Large intestine (tissue), 3 donors: ENCODE data around the gene RAD51D. TPM values are rescaled to one million over a fixed set of nuclear protein-coding genes. Genes with fewer than 3 reads are reported as not detected.

Experiments used
- DNase-seq, 2 donors: peaks; one replicate each; pipeline versions ENCODE4 v3.0.0 to v3.0.0-alpha.2; 2013
- H3K27ac ChIP-seq: one replicate; pipeline ENCODE4 v1.5.1; 2013; ENCODE audit warnings: low read length
- H3K27me3 ChIP-seq: 2 replicates; pipeline ENCODE4 v1.6.1; 2013; ENCODE audit warnings: low read length; ENCODE audit not compliant: control insufficient read depth, insufficient read depth
- H3K36me3 ChIP-seq: 2 replicates; pipeline ENCODE4 v1.6.1; 2013; ENCODE audit warnings: low read length; ENCODE audit not compliant: control insufficient read depth, insufficient read depth
- H3K4me1 ChIP-seq: one replicate; pipeline ENCODE4 v1.6.1; 2013; ENCODE audit warnings: low read length; ENCODE audit not compliant: control insufficient read depth, insufficient read depth
- H3K4me3 ChIP-seq: one replicate; pipeline ENCODE4 v1.5.1; 2013; ENCODE audit warnings: low read length
- H3K9me3 ChIP-seq: one replicate; pipeline ENCODE4 v1.6.1; 2013; ENCODE audit warnings: mild to moderate bottlenecking, low read depth, low read length, moderate library complexity; ENCODE audit not compliant: control insufficient read depth
- WGBS: methylation state at CpG from one replicate; pipeline ENCODE4 v1.1.5; 2013; ENCODE audit warnings: low lambda C conversion rate; ENCODE audit not compliant: insufficient coverage; 5-methylcytosine and 5-hydroxymethylcytosine counted together
- polyA plus RNA-seq: library from polyadenylated mRNA; unstranded; fragments of 120-200 nt; gene quantifications from one replicate; pipeline ENCODE4 v1.2.1, GENCODE V29; 2013

The RAD51D gene
- polyA plus RNA-seq, 1 donor = 14.4 TPM

DNA sequence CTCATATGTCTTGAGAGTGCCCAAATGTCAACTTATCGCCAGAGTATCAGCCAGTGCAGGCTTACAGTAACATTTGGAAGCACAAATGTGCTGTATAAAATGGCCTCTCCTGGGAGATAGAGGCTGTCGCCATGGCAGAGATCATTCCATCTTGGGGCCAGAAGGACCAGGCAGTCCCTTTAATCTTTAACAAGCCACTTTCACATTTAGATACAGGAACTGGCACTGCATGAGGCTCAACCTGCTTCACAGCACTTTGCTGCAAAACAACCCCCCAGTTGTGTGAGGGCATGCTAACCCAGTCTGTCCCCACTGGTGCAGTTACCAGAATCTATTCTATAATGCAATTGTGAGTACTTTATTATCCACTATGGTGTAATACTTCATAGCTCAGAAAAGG, 51.4 kb downstream of the RAD51D start:
- no CpG with 5 or more reads among the region's 2 CpGs for WGBS
- Histone ChIP-seq H3K9me3 (no peaks in the 10 kb centered on the region), H3K4me3 (no peak overlapping the region), H3K27me3 (no peaks in the 10 kb centered on the region), H3K27ac (peak overlapping the region; percentile 70), H3K36me3 (no peaks in the 10 kb centered on the region), H3K4me1 (peaks cover 43% of the 10 kb centered on the region)
- peak in 1 of 2 donors; percentile 49 for DNase-seq

DNA sequence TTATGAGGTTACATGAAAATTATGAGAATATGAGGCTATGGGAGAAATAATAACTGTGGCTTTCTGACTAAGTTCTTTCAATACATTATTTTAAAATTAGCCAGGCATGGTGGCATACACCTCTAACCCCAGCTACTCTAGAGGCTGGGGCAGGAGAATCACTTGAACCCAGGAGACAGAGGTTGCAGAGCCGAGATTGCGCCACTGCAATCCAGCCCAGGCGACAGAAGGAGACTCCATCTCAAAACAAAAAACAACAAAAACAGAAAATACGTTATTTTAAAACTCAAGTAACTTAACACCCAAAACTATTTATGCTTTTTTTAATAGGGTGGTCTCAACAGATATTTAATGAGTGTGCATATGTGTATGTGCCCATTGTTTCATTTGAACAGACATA, 53.8 kb downstream of the RAD51D start:
- Histone ChIP-seq H3K36me3 (peaks cover under 1% of the 10 kb centered on the region), H3K27me3 (no peaks in the 10 kb centered on the region), H3K9me3 (no peaks in the 10 kb centered on the region), H3K4me3 (no peak overlapping the region), H3K27ac (no peak overlapping the region), H3K4me1 (peaks cover 47% of the 10 kb centered on the region)
- WGBS = 83% methylated on average over 1 of the region's 4 CpGs
- DNase-seq = no peak

DNA sequence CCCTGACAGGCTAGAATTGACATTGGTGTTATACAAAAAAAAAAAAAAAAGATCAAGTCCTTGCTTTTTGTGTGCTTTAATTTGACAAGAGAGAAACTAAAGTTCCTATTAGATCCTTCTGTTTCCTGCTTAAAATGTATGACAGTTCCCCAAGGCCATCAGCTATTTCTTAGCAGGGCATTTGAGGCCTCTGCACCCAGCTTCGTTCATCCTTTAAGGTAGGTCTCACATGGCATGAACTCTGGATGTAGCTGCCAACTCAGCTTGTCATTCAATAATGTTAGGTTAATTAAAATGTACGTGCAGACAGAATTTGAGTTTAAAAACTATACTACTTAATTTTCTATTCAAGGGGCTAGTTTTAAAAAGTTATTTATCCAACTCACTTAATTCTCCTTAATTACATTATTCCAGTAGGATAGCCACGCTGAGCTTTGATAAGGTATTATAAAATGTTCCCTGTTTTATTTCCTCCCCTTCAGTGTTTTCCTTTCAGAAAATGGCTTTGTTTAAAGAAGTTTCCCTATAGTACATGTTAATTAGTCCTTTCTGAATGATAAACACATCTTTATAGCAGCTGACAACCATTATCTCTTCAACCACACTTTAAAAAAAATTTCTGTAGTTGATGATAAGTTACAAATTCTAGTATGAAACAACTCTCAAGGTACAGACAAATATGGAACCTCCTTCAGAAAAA, 55.0 kb downstream of the RAD51D start:
- H3K36me3 ChIP-seq = peaks cover 5% of the 10 kb centered on the region
- H3K9me3 ChIP-seq = no peaks in the 10 kb centered on the region
- DNase-seq = no peak
- H3K4me1 ChIP-seq = peaks cover 39% of the 10 kb centered on the region
- H3K27me3 ChIP-seq = no peaks in the 10 kb centered on the region
- WGBS = 67% methylated on average over 2 of the region's 3 CpGs
- H3K27ac ChIP-seq = no peak overlapping the region
- no peak overlapping the region for H3K4me3 ChIP-seq

DNA sequence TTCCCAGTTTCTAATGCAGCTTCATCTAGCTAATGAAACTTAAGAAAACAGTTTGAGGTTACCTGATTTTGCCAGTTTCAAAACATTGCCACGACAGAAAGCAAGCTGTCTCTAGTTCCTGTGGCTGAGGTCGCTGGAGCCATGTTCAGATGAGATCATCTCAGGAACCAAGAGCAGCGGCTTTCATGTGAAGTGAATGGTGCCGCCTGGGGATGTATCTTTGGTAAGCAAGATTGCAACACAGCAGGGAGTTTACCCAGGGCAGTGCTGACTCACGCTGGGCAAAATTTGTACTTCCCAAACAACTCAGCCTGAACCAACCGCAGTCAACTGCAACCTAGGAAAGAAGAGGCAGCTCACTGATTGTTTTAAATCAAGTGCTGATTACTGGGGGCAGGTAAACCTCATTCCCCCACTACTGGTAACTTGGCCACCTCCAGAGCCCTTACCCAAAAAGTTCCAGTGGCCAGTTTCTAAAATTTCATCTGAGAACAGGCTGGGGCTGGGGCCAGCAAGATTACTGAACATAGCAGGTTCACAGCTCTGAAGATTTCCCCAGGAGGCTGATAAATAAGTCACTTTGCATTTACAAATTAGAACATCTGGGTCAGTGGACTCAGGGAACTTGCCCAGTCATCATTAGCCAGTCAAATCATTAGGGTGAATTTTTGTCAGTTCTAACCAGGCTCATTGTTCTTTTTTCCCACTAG, 56.0 kb downstream of the RAD51D start, which contains the start of gene RFFL:
RFFL (minus strand) TSS at position 194 of the 710 bp plus-strand sequence. CDS start 37,154 bp downstream, outside the sequence.
- peak within 1 kb of the TSS; percentile 83 for H3K27ac ChIP-seq
- no peaks in the 10 kb centered on the region for H3K27me3 ChIP-seq
- no peaks in the 10 kb centered on the region for H3K9me3 ChIP-seq
- no peak within 1 kb of the TSS for H3K4me3 ChIP-seq
- peaks cover 32% of the 10 kb centered on the region for H3K4me1 ChIP-seq
- peak; percentile 91 to 95 for DNase-seq
- WGBS = no CpG with 5 or more reads among the region's 6 CpGs
- H3K36me3 ChIP-seq = peaks cover 5% of the 10 kb centered on the region

DNA sequence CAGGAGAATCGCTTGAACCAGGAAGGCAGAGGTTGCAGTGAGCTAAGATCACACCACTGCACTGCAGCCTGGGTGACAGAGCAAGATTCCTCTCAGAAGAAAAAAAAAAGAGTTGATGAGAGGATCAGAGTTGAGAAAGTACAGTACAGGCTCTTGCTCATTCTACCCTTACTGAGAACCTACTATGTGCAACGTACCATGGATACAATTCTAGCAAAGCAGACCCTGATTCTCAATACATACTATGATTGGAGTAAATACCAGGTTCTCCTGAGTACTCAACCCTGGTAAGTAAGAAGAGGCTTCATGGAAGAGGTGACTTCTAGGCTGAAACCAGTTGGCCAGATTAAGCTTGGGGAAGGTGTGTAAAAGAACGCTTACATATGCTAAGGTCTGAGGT, 57.4 kb downstream of the RAD51D start:
- peaks cover 5% of the 10 kb centered on the region for H3K36me3 ChIP-seq
- H3K4me1 ChIP-seq = peaks cover 20% of the 10 kb centered on the region
- DNase-seq = no peak
- no peak overlapping the region for H3K27ac ChIP-seq
- WGBS = no CpG with 5 or more reads among the region's 3 CpGs
- no peak overlapping the region for H3K4me3 ChIP-seq
- H3K9me3 ChIP-seq = no peaks in the 10 kb centered on the region
- no peaks in the 10 kb centered on the region for H3K27me3 ChIP-seq

DNA sequence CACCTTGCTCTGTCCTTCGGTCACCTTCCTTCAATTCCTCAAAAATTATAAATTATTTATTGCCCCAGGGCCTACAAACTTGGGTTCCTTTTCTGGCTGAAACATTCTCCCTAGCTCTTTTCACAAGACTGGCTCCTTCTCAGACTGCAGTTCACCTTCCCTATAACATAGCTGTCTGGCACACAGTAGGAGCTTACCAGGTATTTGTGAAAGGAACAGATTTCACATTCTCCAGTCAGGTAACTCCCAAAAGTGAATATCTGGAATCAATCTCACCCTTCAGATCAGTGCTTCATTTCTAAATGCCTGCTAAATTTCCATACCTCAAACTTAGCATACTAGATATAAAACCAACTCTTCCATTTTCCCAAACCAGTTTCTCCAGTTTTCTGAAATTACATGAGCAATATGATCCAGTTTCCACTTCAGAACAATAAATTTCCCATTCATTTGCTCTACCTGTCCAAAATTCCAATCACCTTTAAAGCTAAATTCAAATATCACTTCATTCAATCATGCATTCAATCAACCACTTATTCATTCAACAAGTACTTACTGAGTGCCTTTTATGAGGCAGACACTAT, 62.2 kb downstream of the RAD51D start:
- H3K27ac ChIP-seq = no peak overlapping the region
- no peak for DNase-seq
- WGBS = 100% methylated on average over 1 of the region's 1 CpG
- no peaks in the 10 kb centered on the region for H3K9me3 ChIP-seq
- H3K27me3 ChIP-seq = no peaks in the 10 kb centered on the region
- H3K36me3 ChIP-seq = peaks cover 5% of the 10 kb centered on the region
- no peak overlapping the region for H3K4me3 ChIP-seq
- H3K4me1 ChIP-seq = peaks cover 11% of the 10 kb centered on the region

DNA sequence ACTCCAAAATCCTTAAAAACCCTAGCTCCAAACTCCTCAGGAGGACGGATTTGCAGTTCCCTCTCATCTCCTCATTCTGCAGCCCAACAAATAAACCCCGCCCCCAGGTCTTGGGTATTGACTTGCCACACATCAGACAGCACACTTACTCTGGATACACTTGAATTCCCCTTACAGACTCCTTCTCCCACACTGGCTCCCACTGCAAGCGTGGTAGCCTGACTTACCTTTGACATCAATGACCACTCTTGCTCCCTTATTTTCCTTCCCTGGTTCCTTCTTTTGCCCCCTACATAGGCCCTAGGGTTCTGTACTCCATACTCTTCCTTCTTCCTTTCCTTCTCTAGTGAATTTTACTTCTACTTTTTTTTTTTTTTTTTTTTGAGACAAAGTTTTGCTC, 63.6 kb downstream of the RAD51D start:
- Histone ChIP-seq H3K9me3 (no peaks in the 10 kb centered on the region), H3K27ac (no peak overlapping the region), H3K27me3 (no peaks in the 10 kb centered on the region), H3K4me1 (peaks cover 20% of the 10 kb centered on the region), H3K4me3 (no peak overlapping the region), H3K36me3 (peaks cover 5% of the 10 kb centered on the region)
- DNase-seq = no peak
- 89% methylated on average over 1 of the region's 3 CpGs for WGBS

DNA sequence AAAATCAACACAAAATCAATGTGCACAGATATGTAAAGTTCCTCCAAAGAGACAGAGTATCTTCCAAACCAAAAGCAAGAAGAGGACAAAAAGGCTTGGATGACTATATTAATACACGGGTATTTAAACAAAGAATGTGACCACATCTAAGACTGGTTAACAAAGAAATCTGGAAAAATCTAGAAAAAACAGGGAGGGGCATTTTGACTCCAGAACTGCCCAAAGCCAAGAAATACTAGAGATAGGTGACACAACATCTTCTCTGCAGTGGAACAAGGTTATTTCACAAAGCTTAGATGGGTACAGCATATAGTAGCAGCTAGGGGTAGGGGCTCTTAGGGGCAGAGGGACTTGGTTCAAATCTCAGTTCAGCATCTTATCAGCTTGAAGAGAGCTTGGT, 66.5 kb downstream of the RAD51D start:
- no CpG with 5 or more reads among the region's 1 CpG for WGBS
- Histone ChIP-seq H3K9me3 (no peaks in the 10 kb centered on the region), H3K27me3 (no peaks in the 10 kb centered on the region), H3K27ac (peak overlapping the region; percentile 92), H3K4me1 (peaks cover 40% of the 10 kb centered on the region), H3K36me3 (no peaks in the 10 kb centered on the region), H3K4me3 (no peak overlapping the region)
- DNase-seq = no peak

DNA sequence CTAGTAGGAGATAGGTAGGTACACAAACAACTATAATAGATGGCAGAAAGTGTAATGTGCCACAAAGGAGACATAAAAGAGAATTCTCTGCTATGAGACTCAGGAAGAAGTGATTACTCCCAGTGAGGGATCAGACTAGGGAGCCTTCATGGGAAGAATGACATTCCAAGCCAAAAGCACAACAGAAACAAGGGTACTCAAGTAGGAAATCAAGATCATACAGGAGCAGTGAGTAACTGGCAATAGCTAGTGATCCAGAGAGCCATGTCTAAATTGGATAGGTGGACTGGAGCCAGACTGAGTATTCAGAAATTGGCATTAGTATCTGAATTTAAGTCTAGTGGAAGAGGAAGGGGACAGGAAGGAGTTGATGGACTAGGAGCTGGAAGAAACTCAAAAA, 66.9 kb downstream of the RAD51D start:
- Histone ChIP-seq H3K4me1 (peaks cover 40% of the 10 kb centered on the region), H3K4me3 (no peak overlapping the region), H3K27ac (peak overlapping the region; percentile 92), H3K36me3 (no peaks in the 10 kb centered on the region), H3K27me3 (no peaks in the 10 kb centered on the region), H3K9me3 (no peaks in the 10 kb centered on the region)
- peak in 1 of 2 donors; percentile 35 for DNase-seq

DNA sequence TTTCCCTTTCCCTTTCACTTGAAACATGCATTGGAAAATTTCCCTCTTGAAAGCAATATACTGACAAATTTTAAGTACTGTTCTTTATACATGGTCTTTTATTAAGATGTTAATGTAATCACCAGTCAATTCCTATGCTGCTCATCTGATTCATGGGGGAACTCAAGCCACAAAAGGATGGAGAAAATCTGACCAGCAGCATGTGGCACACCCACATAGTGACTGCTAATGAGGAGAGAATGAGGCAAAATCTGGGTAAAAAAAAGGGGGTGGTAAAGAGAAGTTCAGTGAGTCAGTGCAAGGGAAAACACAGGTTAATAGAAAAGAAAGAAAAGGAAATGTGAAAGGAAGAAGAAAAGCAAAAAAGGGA, 67.4 kb downstream of the RAD51D start:
- no peaks in the 10 kb centered on the region for H3K9me3 ChIP-seq
- DNase-seq = no peak
- no peaks in the 10 kb centered on the region for H3K36me3 ChIP-seq
- peaks cover 44% of the 10 kb centered on the region for H3K4me1 ChIP-seq
- peak overlapping the region; percentile 92 for H3K27ac ChIP-seq
- no peaks in the 10 kb centered on the region for H3K27me3 ChIP-seq
- no peak overlapping the region for H3K4me3 ChIP-seq
